NOMO-1 treated with DMSO at 0.1 percent for 48 hours (cell line): Measurements from ENCODE around the gene ZNF148.
A peak's percentile ranks its signal among the peaks of the same experiment; 100 is the strongest.

Experiments
- DNase-seq: peaks from one replicate; lab custom pipeline; 2025; ENCODE audit not compliant: unreplicated experiment; lab: John Stamatoyannopoulos, UW

ZNF148 gene

DNA sequence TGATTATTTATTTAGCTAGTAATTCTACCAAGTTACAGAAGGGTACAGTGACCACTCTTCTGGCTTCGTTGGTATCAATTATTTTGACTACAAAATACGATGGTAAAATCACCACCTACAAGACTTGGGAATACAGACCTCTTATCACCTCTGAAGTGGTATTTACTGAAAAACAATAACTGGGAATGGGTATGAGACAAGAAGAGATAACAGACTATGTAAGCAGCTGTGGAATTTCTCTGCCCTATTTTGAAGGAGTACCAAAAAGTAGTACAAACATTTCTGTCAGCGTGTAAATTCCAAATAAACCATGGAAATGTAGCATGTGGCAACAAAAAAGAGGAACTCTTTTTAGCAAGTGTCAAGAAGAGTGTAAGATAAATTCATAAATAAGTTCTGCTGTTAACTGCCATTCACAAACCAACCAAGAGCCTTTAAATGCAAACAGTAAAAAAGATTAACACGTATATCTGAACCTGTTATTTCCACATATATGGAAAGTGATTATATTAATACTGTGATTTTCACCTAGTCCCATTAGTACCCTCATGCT, 85.6 kb downstream of the ZNF148 start:
- DNase-seq: peak; percentile 35

- no peak for DNase-seq
These were observed 87.9 kb downstream of the ZNF148 start for GRCh38 chr3:125287248-125287647.

DNA sequence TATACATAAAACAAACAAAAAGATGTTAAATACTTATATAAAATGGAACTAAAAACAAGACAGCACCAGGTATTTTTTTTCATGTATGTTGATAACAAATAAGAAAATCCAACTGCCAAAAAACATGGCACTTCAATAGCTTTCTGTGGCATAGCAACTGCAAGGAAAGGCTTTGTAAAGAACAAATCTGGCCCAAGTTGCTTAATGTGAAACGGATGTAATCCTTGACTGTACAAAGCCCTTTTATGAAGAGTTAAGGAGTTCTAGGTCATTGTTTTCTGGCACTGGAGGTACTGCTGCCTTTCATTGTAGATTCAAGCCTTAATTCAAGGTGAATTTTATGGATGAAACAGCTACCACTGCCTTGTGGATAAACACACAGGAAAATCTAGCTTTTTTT, 93.7 kb downstream of the ZNF148 start:
- DNase-seq: no peak

- no peak for DNase-seq
These were observed 94.3 kb downstream of the ZNF148 start for GRCh38 chr3:125280668-125281361.

GRCh38 chr3:125278155-125278554, 97.0 kb downstream of the ZNF148 start:
- DNase-seq: no peak

DNA sequence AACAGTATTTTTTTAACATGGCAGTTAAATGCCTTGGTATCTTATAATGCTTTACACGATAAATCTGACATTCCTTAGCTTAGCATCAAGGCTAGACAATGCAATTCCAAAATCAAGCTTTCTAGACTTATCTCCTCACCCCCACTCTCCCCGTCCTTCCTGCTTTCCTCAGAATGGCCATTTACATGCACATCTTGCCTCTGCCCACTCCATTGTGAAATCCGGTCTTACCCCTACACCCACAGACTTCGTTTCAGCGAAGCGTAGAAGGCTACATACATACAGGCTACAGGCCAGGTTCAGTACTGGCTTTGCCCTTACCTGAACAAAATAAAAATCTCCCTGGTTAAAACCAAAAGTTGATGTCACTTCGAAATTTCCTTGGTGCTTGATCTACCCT, 104.0 kb downstream of the ZNF148 start:
- no peak for DNase-seq

DNA sequence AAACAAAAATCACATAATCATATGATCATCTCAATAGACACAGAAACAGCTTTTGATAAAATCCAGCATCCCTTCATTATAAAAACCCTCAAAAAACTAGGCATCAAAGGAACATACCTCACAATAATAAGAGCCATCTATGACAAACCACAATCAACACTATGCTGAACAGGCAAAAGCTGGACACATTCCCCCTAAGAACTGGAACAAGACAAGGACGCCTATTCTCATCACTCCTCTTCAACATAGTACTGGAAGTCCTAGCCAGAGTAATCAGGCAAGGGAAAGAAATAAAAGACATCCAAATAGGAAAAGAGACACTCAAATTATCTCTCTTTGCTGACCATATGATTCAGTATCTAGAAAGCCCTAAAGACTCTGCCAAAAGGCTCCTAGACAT, 107.7 kb downstream of the ZNF148 start:
- no peak for DNase-seq

GRCh38 chr3:125266971-125267370, 108.2 kb downstream of the ZNF148 start:
- DNase-seq: no peak

DNA sequence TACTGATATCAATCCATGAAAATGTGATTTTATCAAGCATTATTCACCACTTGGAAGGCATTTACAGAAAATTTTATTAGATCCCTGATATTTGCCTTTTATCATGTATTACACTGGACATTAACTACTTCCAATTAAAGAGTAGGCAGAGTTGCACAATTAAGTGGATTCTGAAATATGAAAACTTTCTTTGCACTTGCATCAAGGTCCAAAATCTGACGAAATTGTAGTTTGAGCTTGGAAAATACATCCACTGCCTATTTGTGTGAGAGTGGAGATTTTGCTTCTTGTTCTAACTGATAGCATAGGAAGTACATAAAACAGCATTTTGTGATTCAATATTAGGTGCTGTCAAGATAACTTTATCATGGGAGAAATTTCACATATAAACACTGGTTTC, 113.0 kb downstream of the ZNF148 start:
- DNase-seq: no peak

DNA sequence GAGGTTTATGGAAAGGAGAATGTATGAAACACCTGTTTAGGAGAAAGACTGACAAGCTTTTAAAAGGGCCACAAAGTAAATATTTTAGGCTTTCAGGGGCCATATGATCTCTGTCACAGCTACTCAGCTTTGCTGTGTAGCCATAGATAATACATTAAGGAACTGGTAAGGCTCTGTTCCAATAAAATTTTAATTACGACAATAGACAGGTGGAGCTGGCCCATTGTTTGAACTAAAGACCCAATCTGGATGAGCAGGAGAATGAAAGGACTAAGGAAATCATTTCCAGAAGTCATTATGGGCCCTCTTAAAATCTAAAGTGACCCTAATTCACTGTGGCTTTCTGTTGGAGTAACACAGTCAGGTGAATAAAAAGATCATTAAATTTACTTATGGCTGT, 114.1 kb downstream of the ZNF148 start:
- DNase-seq: no peak

- no peak for DNase-seq
These were observed 115.0 kb downstream of the ZNF148 start for GRCh38 chr3:125260158-125260557.

- DNase-seq: peak; percentile 96
These were observed 117.6 kb downstream of the ZNF148 start for GRCh38 chr3:125257536-125257935.

DNA sequence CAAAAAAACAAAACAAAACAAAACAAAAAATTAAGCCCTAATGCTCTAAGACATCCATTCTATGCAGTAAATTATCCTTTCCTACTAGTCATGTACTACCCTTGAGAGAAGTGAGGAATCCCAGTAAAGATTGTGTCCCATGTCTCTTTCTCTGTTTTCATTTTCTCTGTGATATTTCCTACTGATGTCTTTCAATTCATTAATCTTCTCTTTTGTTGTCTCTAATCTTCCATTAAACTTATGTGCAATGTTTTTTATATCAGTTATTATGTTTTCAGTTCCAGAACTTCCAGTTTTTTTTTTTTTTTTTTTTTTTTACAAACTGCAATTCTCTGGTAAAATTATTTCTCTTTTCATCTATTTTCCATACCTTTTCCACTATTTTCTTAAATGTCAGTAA, 118.5 kb downstream of the ZNF148 start:
- no peak for DNase-seq

GRCh38 chr3:125250973-125251372, 124.2 kb downstream of the ZNF148 start:
- DNase-seq: no peak

DNA sequence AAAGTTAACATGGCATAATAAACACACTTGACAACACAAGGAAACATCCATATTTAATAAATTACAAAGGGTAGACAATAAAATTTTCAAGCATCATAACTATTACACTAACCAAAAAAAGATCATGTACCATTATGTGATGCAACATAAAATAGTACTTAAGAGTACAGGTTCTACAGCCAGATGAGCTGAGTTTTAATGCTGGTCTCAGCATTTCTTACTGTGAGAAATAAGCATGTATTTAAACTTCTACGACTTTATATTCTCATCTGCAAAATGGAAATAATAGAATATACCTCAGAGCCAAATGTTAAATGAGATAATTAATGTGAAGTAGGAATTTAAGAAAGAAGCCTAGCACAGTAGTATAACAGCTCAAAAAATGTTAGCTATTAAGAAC, 128.9 kb downstream of the ZNF148 start:
- no peak for DNase-seq

GRCh38 chr3:125245521-125245920, 129.6 kb downstream of the ZNF148 start:
- no peak for DNase-seq

DNA sequence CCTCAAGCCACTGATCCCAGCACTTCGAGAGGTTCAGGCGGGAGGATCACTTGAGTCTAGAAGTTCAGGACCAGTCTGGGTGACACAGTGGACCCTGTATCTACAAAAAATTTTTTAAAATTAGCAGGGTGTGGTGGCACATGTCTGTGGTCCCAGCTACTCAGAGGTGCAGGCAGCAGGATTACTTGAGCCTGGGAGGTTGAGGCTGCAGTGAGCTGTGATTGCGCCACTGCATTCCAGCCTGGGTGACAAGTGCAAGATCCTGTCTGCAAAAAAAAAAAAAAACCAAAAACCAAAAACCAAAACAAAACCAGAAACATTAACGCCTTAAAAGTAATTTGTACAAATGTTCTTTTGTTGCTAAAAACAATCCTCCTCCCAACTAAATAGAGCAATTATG, 134.6 kb downstream of the ZNF148 start:
- peak; percentile 20 for DNase-seq

GRCh38 chr3:125239266-125239665, 135.9 kb downstream of the ZNF148 start:
- DNase-seq: peak; percentile 4

DNA sequence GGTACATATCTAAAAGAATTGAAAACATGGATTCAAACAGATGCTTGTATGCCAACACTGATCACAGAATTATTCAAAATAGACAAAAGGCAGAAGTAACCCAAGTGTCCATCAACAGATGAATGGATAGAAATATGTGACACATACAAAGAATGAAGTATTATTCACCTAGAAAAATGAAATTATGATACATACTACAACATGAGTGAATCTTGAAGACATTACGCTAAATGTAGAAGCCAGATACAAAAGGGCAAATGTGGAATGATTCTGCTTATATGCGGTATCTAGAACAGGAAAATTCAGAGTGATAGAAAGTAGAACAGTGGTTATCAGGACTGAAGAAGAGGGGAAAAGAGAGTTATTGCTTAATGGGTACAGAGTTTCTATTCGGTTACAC, 136.4 kb downstream of the ZNF148 start:
- DNase-seq: peak; percentile 30

DNA sequence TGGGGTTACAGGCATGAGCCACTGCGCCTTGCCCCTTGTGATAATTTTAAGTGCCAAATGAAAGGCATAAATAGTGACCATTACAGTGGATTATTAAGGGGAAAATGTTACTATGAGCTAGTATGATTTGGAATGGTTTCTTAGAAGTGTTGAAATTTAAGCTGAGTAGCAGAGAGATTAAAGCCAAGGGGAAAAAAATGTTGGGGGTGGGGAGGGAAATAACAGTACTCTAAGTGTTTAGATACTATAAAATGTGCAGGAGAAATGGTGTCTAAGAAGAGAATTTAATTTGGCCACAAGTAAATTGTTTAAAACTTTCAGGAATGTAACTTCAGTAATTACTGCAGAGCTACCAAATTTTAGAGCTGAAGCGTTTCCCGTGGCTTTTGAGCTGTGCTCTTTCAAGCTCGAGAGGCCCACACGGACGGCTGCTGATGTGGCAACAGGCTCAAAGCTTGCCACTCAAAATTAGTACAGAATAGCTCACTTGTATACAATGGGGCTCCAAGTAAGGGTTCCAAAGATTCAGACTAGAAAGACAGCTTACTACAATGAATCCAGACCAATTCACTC, 138.7 kb downstream of the ZNF148 start:
- peak; percentile 18 for DNase-seq

GRCh38 chr3:125234831-125235230, 140.3 kb downstream of the ZNF148 start:
- DNase-seq: no peak

- DNase-seq: no peak
These were observed 142.7 kb downstream of the ZNF148 start for GRCh38 chr3:125232401-125232800.

- no peak for DNase-seq
These were observed 143.2 kb downstream of the ZNF148 start for GRCh38 chr3:125231895-125232294.
